ENCODE results near the gene P2RY6.

The P2RY6 gene

DNA sequence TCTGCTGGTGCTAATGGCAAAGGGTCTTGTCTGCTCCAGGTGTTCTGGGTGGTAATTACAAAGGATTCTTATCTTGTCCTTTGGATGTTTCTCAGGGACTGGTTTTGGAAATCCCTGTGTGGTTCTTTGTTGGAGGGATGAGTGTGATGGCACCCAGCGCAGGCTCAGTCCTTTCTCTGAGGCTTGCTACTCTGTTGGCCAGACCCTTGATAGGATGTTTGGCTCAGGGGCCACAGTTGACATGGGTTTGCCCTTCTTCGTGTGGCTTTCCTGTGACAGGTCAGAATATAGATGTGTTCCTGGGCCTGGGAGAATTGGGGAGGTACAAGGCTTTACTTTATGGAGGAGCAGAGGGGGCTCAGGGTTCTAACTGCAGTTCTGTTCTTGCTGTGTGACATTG is 39.9 kb downstream of the P2RY6 start:
- in situ Hi-C loops (cut with MboI; ENCODE audit: low sequenced_read_pairs), result no loop called here

DNA sequence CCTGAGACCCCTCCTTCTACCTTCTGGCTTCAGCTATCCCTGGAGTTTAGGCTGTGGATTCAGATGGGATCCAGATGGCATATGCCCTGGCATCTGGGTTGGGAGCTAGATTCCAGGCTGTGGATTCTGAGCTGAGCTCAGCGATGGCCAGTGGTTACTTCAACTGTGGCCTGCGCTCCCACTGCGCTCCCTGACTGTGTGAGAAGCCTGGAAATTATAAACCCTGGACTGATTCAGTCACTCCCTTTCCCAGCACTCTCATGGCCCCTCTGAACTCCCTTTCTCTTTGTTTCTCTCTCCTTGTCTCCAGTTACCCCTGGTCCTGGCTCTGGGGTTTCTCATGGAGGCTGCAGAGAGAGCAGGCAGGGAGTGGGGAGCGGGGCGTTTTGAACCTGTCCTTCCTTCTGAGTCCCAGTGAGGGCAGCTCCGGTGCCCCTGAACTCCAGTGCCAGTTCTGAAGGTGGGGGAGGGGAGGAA is 40.8 kb downstream of the P2RY6 start:
- in situ Hi-C loops (cut with MboI; ENCODE audit: low sequenced_read_pairs), result no loop called here

DNA sequence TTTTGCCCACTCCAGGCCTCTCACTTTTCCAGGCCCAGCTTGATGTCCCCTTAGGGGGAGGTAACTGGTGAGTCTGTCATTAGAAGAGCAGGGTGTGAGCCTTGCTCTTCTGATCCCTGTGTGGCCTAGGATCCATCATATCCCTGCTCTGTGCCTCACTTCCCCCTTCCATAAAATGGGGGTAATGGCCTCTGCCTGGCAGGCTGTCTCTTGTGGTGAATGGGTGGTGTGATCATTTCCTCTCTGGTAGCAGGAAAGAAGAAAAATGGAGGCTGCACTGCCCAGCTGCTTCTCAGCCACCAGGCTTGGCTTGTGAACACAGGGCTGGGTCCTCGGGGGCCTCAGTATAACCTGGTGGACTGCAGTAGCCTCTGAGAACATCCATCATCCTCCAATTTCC is 41.5 kb downstream of the P2RY6 start:
- in situ Hi-C loops (cut with MboI; ENCODE audit: low sequenced_read_pairs), result no loop called here

DNA sequence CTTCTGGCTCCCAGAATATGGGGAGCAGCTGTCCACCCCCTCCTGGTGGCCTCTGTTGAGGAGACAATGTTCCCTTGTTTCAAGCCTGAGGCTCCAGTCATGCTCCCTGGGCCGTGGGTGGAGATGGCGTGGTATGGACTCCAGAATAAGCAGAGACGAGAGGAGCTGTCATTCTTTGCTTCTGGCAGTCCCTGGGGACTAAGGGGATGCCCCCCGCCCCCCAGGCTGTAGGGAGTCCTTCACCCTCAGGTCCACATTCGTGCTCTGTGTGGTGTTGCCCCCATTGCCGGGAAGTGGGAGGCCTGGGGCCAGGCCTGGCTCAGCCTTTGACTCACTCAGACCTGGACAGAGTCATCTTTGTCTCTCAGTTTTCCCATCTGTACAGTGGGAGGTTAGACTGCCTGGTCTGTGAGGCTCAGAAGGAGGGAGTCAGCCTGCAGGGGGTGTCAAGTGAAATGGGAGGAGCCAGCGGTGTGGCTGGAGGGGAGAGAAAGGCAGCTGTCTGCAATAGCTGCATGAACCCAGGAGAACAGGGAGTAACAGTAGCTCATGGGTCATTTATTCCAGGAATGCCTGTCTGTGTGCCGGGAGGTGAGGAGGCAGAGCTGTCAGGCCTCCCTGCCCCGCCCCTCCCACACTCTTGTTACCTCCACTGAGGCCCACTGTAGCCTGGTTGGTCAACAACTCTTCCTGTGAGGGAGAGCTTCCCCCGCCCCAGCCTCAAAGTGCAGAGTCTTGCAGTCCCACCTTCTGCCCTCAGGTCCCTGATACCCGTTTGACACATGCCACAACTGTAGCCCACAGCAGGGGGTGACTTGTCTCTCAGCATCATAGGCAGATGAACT is 42.2 kb downstream of the P2RY6 start:
- in situ Hi-C loops (cut with MboI; ENCODE audit: low sequenced_read_pairs), result no loop called here

DNA sequence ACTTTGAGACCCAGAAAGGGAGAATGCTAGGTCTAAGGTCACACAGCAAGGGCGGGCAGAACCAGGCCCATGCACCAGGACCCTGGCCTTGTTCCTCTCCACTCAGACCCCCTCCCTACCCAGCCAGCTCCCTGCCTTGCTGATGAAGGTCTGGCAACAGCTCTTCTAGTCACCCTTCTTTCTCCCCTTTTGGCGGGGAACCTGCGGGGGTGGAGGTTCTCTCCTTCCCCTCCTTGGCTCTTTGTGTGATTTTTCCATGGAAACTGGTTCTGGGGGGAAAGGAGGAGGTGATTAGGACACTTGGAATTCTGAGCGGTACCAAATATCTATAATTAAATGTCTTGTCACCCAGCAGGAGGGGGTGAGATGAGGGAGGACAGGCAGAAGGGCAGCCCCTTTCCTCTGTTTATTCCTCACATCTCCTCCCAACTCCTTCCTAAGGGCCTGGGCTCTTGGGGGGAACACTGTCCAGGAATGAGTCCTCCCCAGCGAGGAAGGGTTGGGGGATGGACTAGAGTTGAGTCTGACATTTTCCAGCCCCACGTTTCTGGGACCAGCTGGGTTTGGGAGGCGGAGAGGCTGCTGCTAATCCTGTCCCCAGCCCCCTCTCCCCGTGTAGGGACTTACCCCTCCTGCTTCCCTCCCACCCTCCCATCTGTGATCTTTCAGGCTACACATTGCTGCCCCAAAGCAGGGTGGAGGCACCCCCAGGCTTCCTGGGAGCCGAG is 43.3 kb downstream of the P2RY6 start:
- in situ Hi-C loops (cut with MboI; ENCODE audit: low sequenced_read_pairs), result no loop called here

DNA sequence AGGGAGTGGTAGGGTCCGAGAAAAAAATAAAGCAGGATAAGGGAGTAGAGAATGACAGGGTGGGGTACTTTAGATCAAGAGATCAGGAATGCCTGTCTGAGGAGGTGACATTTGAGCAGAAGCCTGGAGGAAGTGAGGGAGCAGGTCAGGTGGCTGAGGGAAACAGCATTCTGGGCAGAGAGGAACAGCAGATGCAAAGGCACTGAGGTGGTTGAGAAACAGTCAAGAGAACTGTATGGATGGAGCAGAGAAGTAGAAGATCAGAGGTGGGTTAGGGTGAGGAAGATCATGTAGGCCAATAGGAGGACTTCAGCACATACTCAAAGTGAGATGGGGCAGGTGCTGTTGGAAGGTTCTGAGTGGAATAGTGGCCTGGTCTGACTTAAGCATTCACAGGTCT is 44.3 kb downstream of the P2RY6 start:
- in situ Hi-C loops (cut with MboI; ENCODE audit: low sequenced_read_pairs), result no loop called here

DNA sequence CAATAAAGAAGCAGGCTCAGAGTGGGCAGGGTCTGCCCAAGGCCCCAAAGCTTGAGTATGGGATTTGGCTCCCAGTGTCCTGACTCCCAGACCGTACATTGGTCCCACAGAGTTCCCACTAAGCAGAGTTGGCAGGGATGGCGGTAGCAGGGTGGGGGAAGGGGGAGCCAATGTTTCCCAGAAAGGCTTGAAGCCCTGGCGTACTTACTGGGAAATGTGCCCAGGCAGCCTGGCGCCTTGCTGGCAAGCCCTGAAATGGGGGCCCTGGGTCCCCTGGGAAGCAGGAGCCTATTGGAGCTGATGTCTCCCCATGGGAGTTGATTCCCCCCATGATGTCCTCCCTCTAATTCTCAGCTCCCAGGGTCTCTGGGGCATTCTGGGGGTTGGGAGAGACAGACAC is 45.2 kb downstream of the P2RY6 start:
- in situ Hi-C loops (cut with MboI; ENCODE audit: low sequenced_read_pairs), result no loop called here

DNA sequence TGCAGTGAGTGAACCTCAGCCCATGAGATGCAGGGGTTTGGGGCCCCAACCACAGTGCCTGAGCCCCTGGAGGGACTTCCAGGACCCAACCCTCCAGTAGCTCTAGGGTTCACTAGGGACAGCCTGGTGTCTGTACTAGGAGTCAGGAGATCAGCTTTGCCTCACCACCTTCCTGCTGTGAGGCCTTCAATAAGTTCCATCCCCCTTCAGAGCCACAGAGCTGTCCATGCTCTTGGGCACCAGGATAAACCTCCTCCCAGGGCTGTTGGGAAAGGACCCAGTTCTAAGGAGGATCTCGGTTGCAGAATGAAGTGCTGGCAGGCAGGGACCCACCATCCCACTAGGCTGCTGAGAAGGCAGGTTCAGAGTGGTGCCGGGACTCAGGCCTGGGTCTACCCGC is 45.7 kb downstream of the P2RY6 start:
- in situ Hi-C loops (cut with MboI; ENCODE audit: low sequenced_read_pairs), result no loop called here

DNA sequence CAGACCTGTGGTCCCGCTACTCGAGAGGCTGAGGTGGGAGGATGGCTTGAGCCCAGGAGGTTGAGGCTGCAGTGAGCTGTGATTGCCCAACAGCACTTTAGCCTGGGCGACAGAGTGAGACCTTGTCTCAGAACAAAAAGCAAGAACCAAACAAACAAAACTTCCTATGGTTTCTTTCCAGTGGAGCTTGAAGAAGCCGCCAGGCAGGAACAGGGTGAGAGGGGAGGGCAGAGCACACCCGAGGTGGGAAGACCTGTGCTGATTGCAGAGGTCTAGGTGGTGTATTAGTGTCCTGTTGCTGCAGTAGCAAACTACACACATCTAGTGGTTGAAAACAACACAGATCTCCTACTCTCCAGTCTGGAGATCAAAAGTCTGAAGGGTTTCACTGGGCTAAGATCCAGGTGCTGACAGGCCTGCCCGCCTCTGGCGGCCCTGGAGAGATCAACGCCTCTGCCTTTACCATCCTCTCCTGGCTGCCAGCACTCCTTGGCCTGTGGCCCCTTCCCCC is 46.4 kb downstream of the P2RY6 start:
- in situ Hi-C loops (cut with MboI; ENCODE audit: low sequenced_read_pairs), result no loop called here

DNA sequence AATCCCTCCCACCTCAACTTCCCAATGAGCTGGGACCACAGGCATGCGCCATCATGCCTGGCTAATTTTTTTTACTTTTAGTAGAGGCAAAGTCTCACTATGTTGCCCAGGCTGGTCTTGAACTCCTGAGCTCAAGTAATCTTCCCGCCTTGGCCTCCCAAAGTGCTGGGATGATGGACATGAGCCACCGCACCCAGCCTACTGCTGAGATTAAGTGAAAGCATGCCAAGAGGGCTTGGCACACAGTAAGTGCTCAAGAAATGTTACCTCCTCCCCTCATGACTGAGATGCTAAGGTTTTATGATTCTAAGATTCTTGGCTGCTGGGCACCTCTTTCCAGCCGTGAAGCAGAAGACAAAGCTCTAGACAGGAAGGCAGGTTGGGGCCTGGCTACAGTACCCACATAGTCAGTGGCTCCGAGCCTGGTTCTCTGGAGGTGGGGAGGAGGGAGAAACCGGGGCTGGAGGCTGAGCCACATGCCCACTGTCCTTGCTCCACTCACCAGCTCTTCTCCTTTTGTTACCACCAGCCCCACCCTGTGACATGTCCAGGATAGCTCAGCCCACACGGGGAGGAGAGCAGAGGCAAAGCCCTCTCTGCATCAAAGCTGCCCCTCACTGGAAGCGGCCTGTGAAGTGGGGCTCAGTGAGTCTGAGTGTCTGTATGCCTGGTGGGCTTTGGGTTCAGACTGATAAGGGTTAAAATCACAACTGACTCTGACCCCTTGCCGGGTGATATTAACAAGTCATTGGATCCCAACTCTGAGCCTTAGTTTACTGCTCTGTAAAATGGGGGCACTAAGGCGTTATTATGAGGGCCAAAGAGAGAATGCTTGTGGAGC is 48.8 kb downstream of the P2RY6 start:
- in situ Hi-C loops (cut with MboI; ENCODE audit: low sequenced_read_pairs), result no loop called here

DNA sequence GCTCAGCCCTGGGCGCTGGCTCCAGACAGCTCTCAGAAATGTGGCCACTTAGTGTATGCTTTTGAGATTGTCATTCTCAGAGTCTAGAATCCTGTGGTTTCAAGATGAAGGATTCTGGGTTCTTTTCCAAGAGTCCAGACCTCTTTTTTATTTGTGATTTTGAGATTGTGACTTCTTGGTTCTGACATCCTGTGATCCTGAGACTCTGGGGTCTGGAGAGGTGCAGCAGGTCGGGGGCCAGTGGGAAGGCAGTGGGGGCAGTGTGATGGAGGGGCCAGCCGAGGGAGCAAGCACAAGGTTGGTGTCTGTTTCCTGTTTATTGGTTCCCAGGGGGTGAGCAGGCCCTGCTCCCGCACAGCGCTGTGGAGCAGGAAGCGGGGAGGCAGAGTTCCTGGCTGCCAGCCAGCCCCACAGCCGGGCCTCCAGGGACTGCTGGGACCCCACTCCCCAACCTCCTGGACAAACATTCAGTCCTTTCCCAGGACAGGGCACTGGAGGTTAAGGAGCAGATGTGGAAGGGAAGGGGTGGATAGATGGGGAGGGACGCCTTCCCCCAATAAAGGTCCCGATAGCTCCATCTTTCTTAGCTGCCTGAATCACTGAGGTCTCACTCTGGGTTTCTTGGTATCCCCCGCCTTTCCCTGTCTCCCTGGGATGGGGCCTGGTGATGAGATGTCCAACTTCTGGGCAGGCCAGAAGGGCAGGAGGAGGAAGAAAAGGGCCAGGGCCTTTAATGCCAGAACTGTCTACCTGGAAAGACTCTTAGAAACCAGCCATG is 49.7 kb downstream of the P2RY6 start:
- in situ Hi-C loops (cut with MboI; ENCODE audit: low sequenced_read_pairs), result no loop called here

DNA sequence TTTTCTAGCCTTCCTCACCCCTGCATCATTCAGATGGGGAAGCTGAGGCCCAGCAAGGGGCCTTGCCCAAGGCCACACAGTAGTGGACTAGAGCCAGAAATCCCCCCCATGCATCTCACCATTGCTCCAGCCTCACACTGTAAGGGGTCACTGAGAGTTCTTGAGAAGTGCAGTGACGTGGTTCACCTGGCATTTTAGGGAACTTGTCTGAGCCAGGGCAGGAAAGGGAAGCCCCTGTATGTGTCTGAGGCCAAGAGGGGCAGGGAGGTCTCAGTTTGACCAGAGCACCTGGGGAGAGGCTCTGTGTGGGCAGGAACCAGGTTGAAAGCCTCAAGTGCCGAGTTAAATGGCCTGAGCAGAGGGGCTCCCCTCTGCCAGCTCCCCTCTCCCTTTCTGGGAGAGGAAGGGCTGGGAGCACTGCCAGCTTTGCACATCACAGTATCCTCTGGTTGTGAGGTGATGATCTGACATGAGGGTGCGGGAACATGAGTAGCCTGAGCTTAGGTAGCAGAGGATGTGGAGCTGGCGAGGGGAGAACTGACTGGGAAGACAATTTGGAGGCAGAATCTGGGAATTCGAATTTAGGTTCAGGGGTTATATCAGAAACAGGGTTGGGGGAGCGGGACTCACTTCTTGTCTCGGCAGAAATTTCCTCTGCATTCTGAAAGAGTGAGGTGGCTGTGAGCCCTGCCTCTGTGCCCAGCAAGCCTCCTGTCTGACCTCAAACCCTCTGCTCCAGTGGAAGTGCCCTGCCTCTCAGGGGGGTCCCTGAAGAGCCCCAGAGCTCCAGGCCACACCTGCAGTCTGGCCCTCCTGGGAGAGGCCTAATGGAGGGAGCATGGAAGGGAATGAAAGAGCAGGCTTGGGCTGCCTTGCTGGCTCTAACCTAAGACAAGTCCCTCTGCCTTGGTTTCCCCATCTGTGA is 50.5 kb downstream of the P2RY6 start:
- in situ Hi-C loops (cut with MboI; ENCODE audit: low sequenced_read_pairs), result no loop called here

DNA sequence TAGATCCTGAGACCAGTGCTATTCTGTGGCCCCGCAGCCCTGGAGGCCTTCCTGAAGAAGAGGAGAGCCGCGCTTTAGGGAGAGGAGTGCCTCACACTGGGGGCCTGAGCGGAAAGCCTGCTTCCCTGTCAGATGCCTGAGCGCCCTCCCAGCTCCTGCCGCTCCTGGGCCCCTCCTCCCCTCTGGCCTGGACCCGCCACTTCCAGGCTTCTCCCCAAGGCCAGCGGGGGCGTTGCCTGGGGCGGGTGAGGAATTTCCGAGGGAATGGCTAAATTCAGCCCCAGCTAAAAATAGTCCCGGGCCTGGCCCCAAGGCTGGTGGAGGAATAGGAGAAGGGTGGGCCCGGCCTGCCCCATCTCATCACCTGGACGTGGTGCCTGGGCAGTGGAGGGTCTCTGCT is 51.3 kb downstream of the P2RY6 start:
- in situ Hi-C loops (cut with MboI; ENCODE audit: low sequenced_read_pairs), result no loop called here

DNA sequence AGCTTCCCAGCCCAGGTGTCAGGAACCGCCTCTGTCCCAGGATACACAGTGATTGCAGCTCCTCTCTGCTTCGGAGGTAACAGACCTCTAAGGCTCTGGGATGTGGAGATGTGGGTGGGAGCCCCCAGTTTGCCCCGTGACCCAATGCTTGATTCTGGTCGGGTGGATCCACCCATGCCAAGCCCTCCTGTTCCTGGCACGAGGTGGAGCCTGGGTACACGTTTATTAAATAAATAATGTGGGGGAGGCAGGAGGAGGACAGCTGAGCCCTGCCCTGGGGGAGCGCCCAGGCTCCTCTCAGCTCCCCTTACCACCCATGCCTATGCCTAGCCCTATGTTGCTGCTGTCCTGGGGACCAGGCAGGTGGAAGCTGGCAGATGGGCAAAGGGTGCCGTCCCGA is 52.0 kb downstream of the P2RY6 start:
- in situ Hi-C loops (cut with MboI; ENCODE audit: low sequenced_read_pairs), result no loop called here

DNA sequence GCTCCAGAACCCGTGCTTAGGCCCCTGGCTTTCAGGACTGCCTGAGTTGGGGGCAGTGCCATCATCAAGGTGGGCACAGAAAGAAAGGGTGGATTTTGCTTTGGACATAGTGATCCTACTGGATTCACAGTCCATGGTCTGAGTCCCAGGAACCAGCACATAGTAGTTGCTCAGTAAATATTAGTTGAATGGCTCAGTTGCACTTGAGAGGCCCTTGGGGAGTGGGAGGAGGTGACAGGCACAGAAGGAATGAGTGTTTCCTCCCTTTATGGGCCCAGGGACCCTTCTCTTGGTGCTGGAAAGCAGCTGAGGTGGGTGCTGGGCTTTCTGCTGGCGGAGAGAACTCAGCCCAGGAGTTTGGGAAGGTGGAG is 52.5 kb downstream of the P2RY6 start:
- in situ Hi-C loops (cut with MboI; ENCODE audit: low sequenced_read_pairs), result no loop called here

DNA sequence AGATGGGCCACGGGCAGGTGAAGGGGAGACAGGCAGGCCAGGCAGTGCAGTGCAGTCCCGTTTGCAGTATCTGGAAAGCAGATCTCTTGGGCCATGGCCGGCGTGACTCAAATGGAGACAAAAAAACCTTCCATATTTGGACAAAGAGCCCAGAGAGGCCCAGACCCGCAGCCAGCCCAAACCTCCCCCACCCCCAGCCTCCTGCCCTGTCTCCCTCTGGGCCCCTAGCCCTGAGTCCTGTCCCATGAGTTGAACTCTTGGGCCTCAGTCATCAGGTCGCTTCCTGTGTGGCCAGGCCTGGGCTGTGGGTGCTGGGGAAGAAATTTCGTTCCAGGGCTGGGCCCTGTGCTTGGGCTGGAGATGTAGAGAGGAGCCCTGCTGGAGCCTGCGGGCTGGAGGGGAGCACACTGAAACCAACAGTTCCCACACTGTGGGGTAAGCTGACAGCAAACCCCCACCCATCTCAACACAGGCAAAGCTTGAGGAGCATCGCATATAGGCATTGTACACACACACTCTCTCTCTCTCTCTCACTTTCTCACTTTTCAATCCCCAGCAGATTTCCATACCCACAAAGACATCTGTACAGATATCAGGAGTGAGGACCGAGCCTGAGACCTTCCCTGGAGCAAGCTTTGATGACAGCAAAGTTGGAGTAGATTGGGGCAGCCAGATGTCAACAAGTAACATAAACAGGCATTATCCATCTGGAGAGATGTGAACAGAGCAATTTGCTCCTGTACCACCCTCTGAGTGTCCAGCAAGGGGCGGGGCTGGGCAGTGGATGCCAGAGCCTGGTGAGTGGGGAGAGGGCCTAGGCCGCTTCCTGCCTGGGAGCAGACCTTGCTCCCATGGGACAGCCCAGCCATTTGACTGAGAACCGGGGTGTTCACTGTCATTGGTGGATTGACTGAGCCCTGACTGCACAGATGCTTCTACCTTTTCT is 53.2 kb downstream of the P2RY6 start:
- in situ Hi-C loops (cut with MboI; ENCODE audit: low sequenced_read_pairs), result no loop called here

DNA sequence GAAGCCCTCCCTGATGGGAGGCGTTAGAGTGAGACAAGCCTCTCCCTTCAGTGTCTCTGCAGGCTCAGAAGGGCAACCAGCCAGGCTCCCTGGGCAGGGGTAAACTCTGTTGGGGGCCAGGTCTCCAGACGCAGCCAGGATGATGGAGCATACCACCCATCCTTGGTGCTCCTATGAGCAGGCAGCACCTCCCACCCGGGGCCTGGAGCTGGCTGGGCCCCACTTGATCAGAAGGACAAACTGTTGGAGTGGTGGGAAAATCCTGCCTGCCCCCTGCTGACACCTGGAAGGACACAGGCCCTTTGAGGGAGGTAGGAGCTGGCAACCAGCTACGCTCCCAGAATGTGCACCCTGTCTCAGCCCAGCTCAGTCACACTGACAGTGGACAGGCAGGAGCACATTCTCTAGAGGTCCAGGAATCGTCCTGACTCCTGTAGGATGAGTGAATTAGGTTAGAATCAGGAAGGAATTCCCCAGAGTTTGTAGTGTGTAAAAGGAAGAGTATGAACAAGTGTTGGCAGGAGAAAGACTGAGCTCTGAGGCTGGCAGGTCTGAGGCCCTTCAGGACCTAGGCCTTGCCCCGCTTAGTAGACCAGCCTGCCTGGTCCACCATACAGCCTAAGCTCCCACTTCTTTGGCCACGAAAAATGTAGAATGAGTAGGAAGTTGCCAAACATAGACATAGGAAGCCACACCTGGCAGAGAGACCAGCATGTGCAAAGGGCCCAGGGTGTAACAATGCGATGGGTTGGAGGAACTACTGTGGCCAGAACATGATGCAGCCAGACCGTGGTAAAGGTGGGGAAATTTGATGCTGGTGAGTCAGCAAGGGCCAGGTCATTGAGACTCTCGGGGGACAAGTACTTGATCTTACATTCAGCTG is 55.0 kb downstream of the P2RY6 start:
- in situ Hi-C loops (cut with MboI; ENCODE audit: low sequenced_read_pairs), result no loop called here

Measured in HL-60/S4 treated with retinoic acid at 250 ng/mL for 4 days and 3 days (cell line).